ENCODE data around the gene LOXL3. TPM values are rescaled to one million over a fixed set of nuclear protein-coding genes. Genes with fewer than 3 reads are reported as not detected.

The LOXL3 gene
- total and polyA plus RNA-seq, 8 donors, result 0.35 to 7.5 (median 1.6) TPM

DNA sequence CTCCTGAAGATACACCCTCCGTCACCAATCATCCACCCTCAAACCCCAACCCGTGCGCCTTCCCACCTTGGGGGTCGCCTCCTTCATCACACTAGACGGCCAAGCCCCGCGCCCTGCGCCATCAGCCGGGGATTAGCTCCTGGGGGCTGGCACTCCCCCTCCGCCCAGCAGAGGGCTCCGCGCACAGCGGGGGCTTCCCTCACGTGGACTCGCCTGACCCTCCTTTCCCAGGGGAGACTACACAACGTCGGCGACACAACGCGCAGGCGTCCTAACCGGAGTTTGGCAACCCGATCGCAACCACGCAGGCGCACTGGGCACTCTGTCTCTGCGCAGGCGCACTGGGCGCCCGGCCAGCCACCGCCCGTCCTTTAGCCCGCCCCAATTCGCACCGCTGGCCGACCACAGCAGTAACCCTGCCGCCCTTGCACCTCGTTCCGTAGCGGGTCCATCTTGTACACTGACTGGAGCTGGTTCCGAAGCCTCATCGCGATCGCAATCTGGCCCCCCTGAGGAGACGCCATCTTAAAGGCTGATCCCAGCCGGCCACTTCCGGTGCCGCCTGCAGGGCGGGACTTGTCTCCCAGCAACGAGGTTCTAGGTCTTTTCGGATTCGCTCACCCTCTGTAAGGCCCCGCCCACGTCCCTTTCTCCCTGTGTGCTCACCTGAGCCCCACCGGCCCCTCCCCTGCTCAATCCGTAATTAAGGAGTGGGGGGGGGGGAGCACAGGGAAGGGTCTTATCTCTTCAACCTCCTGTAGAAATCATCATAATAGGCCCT is 46.4 kb downstream of the LOXL3 start, which contains the start of gene PCGF1:
TSS of gene PCGF1 (minus strand) at position 551 of the 781 bp plus-strand sequence. CDS start at position 524, 27 bp downstream.
- TF ChIP-seq, protein P1, sequence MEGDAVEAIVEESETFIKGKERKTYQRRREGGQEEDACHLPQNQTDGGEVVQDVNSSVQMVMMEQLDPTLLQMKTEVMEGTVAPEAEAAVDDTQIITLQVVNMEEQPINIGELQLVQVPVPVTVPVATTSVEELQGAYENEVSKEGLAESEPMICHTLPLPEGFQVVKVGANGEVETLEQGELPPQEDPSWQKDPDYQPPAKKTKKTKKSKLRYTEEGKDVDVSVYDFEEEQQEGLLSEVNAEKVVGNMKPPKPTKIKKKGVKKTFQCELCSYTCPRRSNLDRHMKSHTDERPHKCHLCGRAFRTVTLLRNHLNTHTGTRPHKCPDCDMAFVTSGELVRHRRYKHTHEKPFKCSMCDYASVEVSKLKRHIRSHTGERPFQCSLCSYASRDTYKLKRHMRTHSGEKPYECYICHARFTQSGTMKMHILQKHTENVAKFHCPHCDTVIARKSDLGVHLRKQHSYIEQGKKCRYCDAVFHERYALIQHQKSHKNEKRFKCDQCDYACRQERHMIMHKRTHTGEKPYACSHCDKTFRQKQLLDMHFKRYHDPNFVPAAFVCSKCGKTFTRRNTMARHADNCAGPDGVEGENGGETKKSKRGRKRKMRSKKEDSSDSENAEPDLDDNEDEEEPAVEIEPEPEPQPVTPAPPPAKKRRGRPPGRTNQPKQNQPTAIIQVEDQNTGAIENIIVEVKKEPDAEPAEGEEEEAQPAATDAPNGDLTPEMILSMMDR (IDR thresholded peaks at IDR 0.05), result no peak
- ATAC-seq, result peak; percentile 93 to 97 (median 94)
- 0 to 1% methylated on average over 55 to 56 of the region's 56 CpGs for WGBS, 2 donors
- peaks cover 0 to 7% (median 0%) of the 10 kb centered on the region in 4 donors for H3K27me3 ChIP-seq
- peak; percentile 98 to 100 (median 99) for DNase-seq
- no peak for FAIRE-seq
- H3K4me1 ChIP-seq, result peaks cover 6 to 29% (median 11%) of the 10 kb centered on the region in 3 donors
- intact Hi-C loops (cut with DNase I), result no loop called here
- no peaks in the 10 kb centered on the region for H3K36me3 ChIP-seq
- H3K4me3 ChIP-seq, result peak within 1 kb of the TSS; percentile 64 to 89 (median 69)
- H3K9me3 ChIP-seq, result no peaks in the 10 kb centered on the region
- H3K27ac ChIP-seq, result peak within 1 kb of the TSS; percentile 91 to 98 (median 94)

DNA sequence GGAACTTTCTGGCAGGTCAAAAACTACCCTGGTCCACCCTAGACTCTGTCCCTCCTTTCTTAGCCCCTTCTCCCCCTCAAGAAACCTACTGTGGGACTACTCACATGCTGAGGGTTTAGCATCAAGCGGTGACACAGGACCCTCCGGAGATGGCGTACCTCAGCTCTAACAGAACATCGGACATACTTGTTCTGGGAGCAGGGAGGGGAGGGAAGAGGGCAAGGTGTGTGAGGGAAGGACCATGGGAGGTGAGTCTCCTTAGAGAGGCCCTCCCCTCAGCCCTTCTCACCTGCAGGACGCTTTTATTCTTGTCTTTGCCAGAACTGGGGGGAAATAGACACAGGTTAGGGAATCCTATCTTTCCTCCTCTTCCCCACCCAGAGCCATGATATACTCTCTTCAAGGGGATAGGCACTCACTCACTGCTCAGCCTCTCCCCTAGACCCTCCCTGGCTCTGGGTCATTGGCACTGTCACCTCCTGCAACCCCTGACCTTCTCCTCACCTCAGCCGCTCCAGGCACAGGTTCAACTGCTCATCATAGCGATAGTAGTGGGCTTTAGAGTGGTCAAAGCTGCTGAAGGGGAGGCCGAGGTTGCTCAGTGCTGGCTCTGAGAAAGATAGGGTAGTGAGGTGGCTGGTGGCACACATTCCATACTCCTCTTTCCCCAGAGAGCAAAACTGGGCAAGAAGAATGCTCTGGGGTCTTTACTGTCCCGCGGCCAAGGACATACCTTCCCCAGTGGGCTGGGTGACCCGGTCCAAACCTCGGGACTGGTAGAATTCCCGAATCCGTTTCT is 48.1 kb downstream of the LOXL3 start:
- Histone ChIP-seq H3K9me3 (no peaks in the 10 kb centered on the region), H3K27me3 (no peaks in the 10 kb centered on the region), H3K4me1 (peaks cover 6 to 29% (median 11%) of the 10 kb centered on the region in 3 donors), H3K4me3 (peak overlapping the region in 2 of 4 donors; percentile 65 to 89), H3K27ac (no peak overlapping the region), H3K36me3 (no peaks in the 10 kb centered on the region)
- no peak for ATAC-seq
- WGBS, 2 donors, result 87 to 93% methylated on average over 14 of the region's 14 CpGs
- intact Hi-C loops (cut with DNase I), result no loop called here
- TF ChIP-seq, protein P1 (IDR thresholded peaks at IDR 0.05), result no peak
- no peak for FAIRE-seq
- no peak for DNase-seq

DNA sequence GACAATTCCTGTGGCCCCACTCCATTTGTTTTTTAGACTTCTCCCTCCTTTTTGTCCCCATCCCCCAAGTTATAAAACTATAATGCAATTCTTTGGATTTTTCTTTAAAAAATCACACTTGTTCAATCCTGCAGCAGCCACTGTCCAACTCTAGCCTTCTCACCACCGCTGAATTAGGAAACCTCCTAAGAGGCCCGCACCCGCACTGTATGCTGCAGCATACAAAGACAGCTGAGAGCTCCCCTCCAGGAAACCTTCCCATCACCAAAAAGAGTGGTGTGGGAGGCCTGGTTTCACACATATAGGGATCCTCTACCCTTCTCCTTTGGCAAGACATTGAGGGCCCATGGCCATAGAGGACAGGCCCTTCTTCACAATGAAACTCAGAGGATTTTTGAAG is 49.2 kb downstream of the LOXL3 start:
- H3K4me3 ChIP-seq, result no peak overlapping the region

DNA sequence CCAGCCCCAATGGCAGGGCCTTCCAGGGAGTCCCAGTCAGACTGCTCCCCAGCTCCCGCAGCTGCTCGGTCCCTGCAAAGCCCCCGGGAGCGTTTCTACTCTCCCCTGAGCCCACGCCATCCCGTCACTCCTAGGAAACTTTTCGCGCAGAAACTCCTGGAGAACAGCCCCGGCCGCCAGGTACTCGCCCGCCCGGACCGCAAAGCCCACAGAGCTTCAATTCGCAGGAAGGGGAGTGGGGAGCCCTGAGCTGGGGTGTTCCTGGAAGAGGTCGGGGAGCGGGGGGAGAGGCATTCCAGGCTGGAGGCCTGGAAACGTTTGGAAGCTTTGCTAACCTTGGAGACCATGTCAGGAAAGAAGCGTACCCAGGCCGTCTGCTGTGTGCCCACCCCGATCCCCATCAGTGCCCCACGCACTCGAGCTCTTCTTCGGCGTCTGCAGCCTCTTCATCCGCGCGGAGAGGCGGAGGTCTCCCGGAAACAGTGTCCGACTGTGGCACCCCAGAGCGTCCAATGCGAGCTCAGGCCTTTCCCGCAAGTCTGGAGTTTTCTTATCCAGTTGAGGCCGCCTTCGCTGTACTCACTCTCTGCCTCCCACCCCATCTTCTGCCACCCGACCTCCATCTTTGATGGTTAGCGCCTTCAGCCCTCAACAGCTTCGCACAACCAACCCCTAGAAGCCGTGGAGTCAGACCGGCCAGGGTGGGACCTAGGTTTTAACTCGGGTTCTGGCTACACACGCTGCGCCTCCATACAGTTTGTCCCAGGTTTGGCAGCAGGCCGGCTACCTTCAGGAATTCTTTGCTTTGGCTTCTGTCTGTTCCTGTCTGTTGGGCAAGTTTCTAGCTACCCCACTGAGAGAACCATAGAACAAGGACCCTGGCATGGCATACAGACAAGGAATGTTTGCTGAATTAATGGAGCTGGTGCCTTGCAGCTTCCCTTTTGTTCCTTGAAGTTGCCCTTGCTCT is 50.0 kb downstream of the LOXL3 start:
- Histone ChIP-seq H3K36me3 (no peaks in the 10 kb centered on the region), H3K27me3 (peaks cover 0 to 6% (median 0%) of the 10 kb centered on the region in 4 donors), H3K27ac (peak overlapping the region; percentile 23 to 74 (median 48)), H3K4me3 (peak overlapping the region; percentile 38 to 75 (median 52)), H3K9me3 (no peaks in the 10 kb centered on the region), H3K4me1 (peaks cover 6 to 33% (median 11%) of the 10 kb centered on the region in 3 donors)
- TF ChIP-seq, protein P1 (IDR thresholded peaks at IDR 0.05), result no peak
- ATAC-seq (no peak), DNase-seq (peak in 2 of 6 donors; percentile 37 to 74), FAIRE-seq (no peak)
- WGBS, 2 donors, result 61 to 64% methylated on average over 45 of the region's 45 CpGs
- intact Hi-C loops (cut with DNase I), result no loop called here

More for the DNA sequence above, 49.2 kb downstream of the LOXL3 start:
- no peak for FAIRE-seq
- Histone ChIP-seq H3K27ac (no peak overlapping the region), H3K4me1 (peaks cover 6 to 29% (median 11%) of the 10 kb centered on the region in 3 donors), H3K36me3 (no peaks in the 10 kb centered on the region), H3K27me3 (peaks cover 0 to under 1% (median 0%) of the 10 kb centered on the region in 4 donors), H3K9me3 (no peaks in the 10 kb centered on the region)
- DNase-seq, result no peak
- WGBS, 2 donors, result 92 to 96% methylated on average over 3 of the region's 3 CpGs
- TF ChIP-seq, protein P1 (IDR thresholded peaks at IDR 0.05), result no peak
- intact Hi-C loops (cut with DNase I), result no loop called here
- ATAC-seq, result no peak
